Measurements from ENCODE around the gene DCDC2.

The DCDC2 gene

GRCh38 chr6:24197892-24198291 lies 160.0 kb downstream of the DCDC2 start:
- Mint-ChIP-seq H3K36me3 (ENCODE audit: low read depth) (peaks cover 13% of the 10 kb centered on the region), H3K4me1 (no peaks in the 10 kb centered on the region), H3K27me3 (ENCODE audit: low read depth, poor library complexity) (peaks cover 7% of the 10 kb centered on the region), H3K27ac (no peak overlapping the region), H3K4me3 (no peak overlapping the region), H3K9me3 (peaks cover 37% of the 10 kb centered on the region)
- no peak for TF ChIP-seq CTCF (IDR thresholded peaks at IDR 0.05)
- DNase-seq = no peak

GRCh38 chr6:24195836-24196597 lies 161.8 kb downstream of the DCDC2 start:
- TF ChIP-seq CTCF (IDR thresholded peaks at IDR 0.05) = no peak
- no peak overlapping the region for H3K4me3 Mint-ChIP-seq
- DNase-seq = no peak
- H3K9me3 Mint-ChIP-seq = peaks cover 24% of the 10 kb centered on the region
- H3K4me1 Mint-ChIP-seq = no peaks in the 10 kb centered on the region
- H3K27me3 Mint-ChIP-seq (ENCODE audit: low read depth, poor library complexity) = peaks cover 7% of the 10 kb centered on the region
- no peak overlapping the region for H3K27ac Mint-ChIP-seq
- H3K36me3 Mint-ChIP-seq (ENCODE audit: low read depth) = peaks cover 10% of the 10 kb centered on the region

- TF ChIP-seq CTCF (IDR thresholded peaks at IDR 0.05) = no peak
Observed at GRCh38 chr6:24194978-24195700, 162.7 kb downstream of the DCDC2 start.

GRCh38 chr6:24193364-24193763 lies 164.5 kb downstream of the DCDC2 start:
- Mint-ChIP-seq H3K4me3 (no peak overlapping the region), H3K9me3 (peaks cover 5% of the 10 kb centered on the region), H3K27ac (no peak overlapping the region), H3K27me3 (ENCODE audit: low read depth, poor library complexity) (peaks cover 6% of the 10 kb centered on the region), H3K4me1 (no peaks in the 10 kb centered on the region), H3K36me3 (ENCODE audit: low read depth) (no peaks in the 10 kb centered on the region)
- no peak for TF ChIP-seq CTCF (IDR thresholded peaks at IDR 0.05)
- DNase-seq = no peak

More at GRCh38 chr6:24194978-24195700, 162.7 kb downstream of the DCDC2 start:
- Mint-ChIP-seq H3K4me1 (no peaks in the 10 kb centered on the region), H3K27ac (no peak overlapping the region), H3K9me3 (peaks cover 15% of the 10 kb centered on the region), H3K27me3 (ENCODE audit: low read depth, poor library complexity) (peaks cover 3% of the 10 kb centered on the region), H3K36me3 (ENCODE audit: low read depth) (peaks cover 7% of the 10 kb centered on the region), H3K4me3 (no peak overlapping the region)
- no peak for DNase-seq

- H3K36me3 Mint-ChIP-seq (ENCODE audit: low read depth) = no peaks in the 10 kb centered on the region
- peaks cover 5% of the 10 kb centered on the region for H3K9me3 Mint-ChIP-seq
- no peak for TF ChIP-seq CTCF (IDR thresholded peaks at IDR 0.05)
- no peak overlapping the region for H3K4me3 Mint-ChIP-seq
- no peak overlapping the region for H3K27ac Mint-ChIP-seq
- H3K4me1 Mint-ChIP-seq = no peaks in the 10 kb centered on the region
- H3K27me3 Mint-ChIP-seq (ENCODE audit: low read depth, poor library complexity) = peaks cover 9% of the 10 kb centered on the region
- no peak for DNase-seq
Observed at GRCh38 chr6:24191346-24191745, 166.5 kb downstream of the DCDC2 start.
